Nephron progenitor cell (in vitro differentiated cells): ENCODE measurements around the gene RAB40B.
A peak's percentile ranks its signal among the peaks of the same experiment; 100 is the strongest.

Source experiments
- DNase-seq: peaks from one replicate; pipeline ENCODE4 v3.0.0; 2021
- H3K27ac Mint-ChIP-seq: 2 replicates; pipeline ENCODE4 v1.8.0; 2021; ENCODE audit warnings: mild to moderate bottlenecking, moderate library complexity, mixed read lengths
- H3K27me3 Mint-ChIP-seq: 2 replicates; pipeline ENCODE4 v1.8.0; 2021; ENCODE audit warnings: mild to moderate bottlenecking, low read depth, mixed read lengths; ENCODE audit not compliant: poor library complexity
- H3K36me3 Mint-ChIP-seq: 2 replicates; pipeline ENCODE4 v1.8.0; 2021; ENCODE audit warnings: low read depth, mixed read lengths
- H3K4me1 Mint-ChIP-seq: 2 replicates; pipeline ENCODE4 v1.8.0; 2021; ENCODE audit warnings: mixed read lengths
- H3K4me3 Mint-ChIP-seq: 2 replicates; pipeline ENCODE4 v1.8.0; 2021; ENCODE audit warnings: mild to moderate bottlenecking, moderate library complexity, mixed read lengths
- H3K9me3 Mint-ChIP-seq: 2 replicates; pipeline ENCODE4 v1.8.0; 2021; ENCODE audit warnings: mild to moderate bottlenecking, moderate library complexity, mixed read lengths
- CTCF ChIP-seq: fragments of 200-600 bp; sonication (generic); IDR thresholded peaks from 2 replicates; pipeline ENCODE4 v1.5.0; 2021; ENCODE audit warnings: antibody characterized with exemption

RAB40B gene

GRCh38 chr17:82667668-82668000, 30.9 kb downstream of the RAB40B start:
- Mint-ChIP-seq H3K36me3 (no peaks in the 10 kb centered on the region), H3K27ac (no peak overlapping the region), H3K9me3 (no peaks in the 10 kb centered on the region), H3K4me3 (no peak overlapping the region), H3K4me1 (peaks cover 15% of the 10 kb centered on the region), H3K27me3 (peaks cover 7% of the 10 kb centered on the region)
- no peak for TF ChIP-seq CTCF
- DNase-seq = no peak

- Mint-ChIP-seq H3K4me3 (no peak overlapping the region), H3K27ac (no peak overlapping the region), H3K9me3 (no peaks in the 10 kb centered on the region), H3K4me1 (peaks cover 15% of the 10 kb centered on the region), H3K36me3 (no peaks in the 10 kb centered on the region), H3K27me3 (peaks cover 7% of the 10 kb centered on the region)
- no peak for DNase-seq
- no peak for TF ChIP-seq CTCF
Observed at GRCh38 chr17:82666931-82667667, 31.4 kb downstream of the RAB40B start.

- no peak for DNase-seq
- no peak for TF ChIP-seq CTCF
- no peak overlapping the region for H3K4me3 Mint-ChIP-seq
- H3K27ac Mint-ChIP-seq = no peak overlapping the region
- peaks cover 5% of the 10 kb centered on the region for H3K36me3 Mint-ChIP-seq
- H3K4me1 Mint-ChIP-seq = peaks cover 19% of the 10 kb centered on the region
- H3K27me3 Mint-ChIP-seq = peaks cover 3% of the 10 kb centered on the region
- H3K9me3 Mint-ChIP-seq = peaks cover 5% of the 10 kb centered on the region
Observed at GRCh38 chr17:82665891-82666290, 32.6 kb downstream of the RAB40B start.

- DNase-seq = no peak
- peaks cover 8% of the 10 kb centered on the region for H3K9me3 Mint-ChIP-seq
- H3K4me3 Mint-ChIP-seq = peak overlapping the region; percentile 60
- TF ChIP-seq CTCF = no peak
- H3K27me3 Mint-ChIP-seq = peaks cover 3% of the 10 kb centered on the region
- peaks cover 7% of the 10 kb centered on the region for H3K36me3 Mint-ChIP-seq
- H3K4me1 Mint-ChIP-seq = peaks cover 19% of the 10 kb centered on the region
- H3K27ac Mint-ChIP-seq = peak overlapping the region; percentile 94
Observed at GRCh38 chr17:82665217-82665616, 33.3 kb downstream of the RAB40B start.

DNA sequence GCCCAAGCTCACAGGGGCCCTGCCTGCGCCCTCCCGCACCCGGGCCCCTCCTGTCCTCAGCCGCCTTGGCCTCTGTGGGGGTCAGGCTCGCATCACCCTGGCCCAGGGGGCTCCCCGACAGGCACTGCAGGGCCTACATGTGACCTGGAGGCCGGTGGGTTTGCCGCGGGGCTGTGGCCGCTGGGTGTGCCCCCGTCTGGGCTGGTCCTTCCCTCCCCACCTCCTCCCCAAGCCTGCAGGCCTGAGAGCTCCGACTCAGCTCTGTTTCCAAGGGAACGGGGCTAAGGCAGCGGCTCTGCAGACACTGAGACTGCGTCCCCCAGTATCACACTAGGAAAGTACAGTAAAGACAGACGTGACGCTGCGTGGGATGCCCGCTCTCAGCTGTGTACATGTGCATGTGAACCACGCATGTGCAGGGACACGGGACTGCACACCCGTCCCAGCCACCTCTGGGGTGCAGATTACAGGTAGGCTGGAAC, 33.8 kb downstream of the RAB40B start:
- peak overlapping the region; percentile 60 for H3K4me3 Mint-ChIP-seq
- TF ChIP-seq CTCF = no peak
- DNase-seq = peak; percentile 29
- H3K27ac Mint-ChIP-seq = peak overlapping the region; percentile 94
- H3K9me3 Mint-ChIP-seq = peaks cover 13% of the 10 kb centered on the region
- peaks cover 11% of the 10 kb centered on the region for H3K36me3 Mint-ChIP-seq
- H3K27me3 Mint-ChIP-seq = peaks cover 4% of the 10 kb centered on the region
- peaks cover 19% of the 10 kb centered on the region for H3K4me1 Mint-ChIP-seq

DNA sequence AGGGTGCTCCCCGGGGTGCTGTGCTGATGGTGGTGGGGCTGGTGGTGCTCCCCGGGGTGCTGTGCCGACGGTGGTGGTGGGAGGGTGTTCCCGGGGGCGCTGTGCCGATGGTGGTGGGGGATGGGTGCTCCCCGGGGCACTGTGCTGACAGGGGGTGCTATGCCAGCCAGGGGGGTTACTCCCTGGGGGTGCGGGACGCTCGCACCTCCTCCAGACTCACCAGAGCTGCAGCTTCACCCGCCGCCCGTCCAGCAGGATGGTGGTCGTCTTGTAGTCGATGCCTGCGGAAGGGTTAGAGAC, 34.3 kb downstream of the RAB40B start:
- peaks cover 8% of the 10 kb centered on the region for H3K27me3 Mint-ChIP-seq
- no peak for TF ChIP-seq CTCF
- H3K9me3 Mint-ChIP-seq = peaks cover 18% of the 10 kb centered on the region
- H3K4me3 Mint-ChIP-seq = no peak overlapping the region
- no peak for DNase-seq
- H3K36me3 Mint-ChIP-seq = peaks cover 16% of the 10 kb centered on the region
- H3K27ac Mint-ChIP-seq = no peak overlapping the region
- H3K4me1 Mint-ChIP-seq = peaks cover 19% of the 10 kb centered on the region
